ENCODE data around the gene SCN1A.
"Not testable (repeated sequence)": the region's sequence is repeated elsewhere in the genome, so short reads cannot be mapped to it uniquely, and the experiment has no call there.

Gene SCN1A

DNA sequence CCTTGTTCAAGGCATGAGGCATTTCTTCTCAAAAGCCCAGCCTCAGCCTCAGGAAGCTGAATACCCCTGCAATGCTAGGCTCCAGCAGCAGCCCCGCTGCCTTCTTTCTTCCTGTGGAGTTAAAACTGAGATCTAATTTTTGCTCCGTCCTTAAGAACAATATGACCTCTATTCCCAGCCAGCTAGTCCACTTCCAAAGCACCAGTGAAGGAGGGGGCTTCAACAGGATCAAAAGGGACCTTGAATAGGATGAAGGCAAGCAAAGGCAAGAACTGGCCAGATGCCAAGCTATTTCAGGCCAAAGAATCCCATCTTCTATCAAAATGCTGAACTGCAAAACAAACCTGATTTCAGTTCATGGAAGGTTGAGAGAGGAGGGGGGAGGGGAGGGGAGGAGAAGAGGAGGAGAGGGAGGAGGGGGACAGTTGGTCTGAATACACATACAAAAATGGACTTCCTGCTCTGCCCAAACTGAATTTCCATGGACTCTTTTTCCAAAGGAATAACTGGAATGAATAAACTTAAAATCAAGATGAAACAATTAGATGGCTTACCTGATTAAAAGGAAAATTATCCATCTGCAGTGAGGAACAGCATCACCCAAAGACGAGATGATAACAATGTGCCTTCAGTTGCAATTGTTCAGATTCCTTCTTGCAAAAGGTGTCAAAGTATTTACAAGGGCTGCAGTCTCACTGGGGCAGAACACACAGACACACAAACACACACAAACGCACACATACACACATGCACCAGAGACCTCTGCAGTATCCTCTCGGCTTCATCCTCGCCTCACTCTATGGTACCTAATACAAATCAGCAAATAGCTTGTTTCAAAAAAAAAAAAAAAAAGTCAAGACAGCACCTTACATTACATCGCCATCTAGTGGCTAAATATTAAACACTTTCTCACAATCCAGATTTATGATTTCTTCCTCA, at the start of gene SCN1A:
Gene SCN1A, minus strand, starts transcription at position 804 of the 939 bp plus-strand sequence. CDS start 54,399 bp downstream, outside the sequence.
- peak; percentile 36 for DNase-seq

DNA sequence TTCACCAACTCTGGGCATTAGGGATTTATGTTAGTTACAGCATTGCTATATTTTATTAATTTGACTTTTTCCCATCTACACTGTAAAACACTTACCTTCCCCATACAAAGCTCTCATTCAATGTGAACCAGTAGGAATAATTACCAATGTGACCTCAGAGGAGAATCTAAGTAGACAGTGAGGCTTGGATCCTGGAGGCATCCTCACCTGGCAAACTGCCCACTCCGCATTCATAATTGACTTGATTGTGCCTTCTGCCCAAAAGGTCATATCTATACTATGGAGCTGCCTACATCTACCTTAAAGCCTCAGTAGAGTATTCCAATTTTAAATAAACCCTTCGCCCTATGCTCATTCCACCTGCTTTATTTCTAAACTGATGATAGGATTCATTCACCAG, 45.4 kb upstream of the SCN1A start:
- no peak for DNase-seq

DNA sequence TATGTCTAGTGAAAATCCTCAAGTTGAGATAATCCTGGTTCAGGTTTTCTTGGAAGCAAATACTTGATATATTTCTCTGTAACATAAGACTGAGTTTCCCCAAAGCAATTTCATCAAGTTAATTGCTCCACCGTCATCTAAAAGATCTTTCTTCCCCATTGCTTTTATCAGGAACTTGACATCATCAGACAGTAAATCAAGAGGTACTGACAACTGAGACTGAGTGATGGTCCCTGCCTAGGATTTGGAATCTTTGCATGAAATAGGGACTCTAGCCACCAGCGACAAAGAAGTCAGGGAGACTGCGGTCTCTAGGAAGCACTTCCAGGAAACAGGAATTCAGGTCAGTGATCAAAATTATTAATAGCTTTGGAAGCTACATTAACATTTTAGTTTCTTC, 43.4 kb upstream of the SCN1A start:
- DNase-seq = no peak

DNA sequence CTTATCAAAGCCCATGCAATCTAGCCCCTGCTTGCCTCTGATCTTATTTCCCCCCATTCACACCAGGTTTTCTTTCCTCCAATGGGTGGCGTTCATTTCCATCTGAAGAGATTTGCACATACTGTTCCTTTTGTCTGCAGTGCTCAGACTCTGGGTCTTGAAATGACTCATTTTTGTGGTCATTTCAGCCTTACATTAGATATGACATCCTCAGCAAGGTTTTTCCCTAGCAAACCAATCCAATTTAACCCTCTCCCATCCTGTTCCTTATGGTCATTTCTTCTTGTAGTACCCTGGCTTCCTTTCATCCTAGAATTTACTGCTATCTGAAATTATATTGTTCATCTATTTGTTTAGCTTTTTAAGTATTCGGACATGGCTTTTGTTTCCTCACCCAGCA, 42.5 kb upstream of the SCN1A start:
- DNase-seq = no peak

DNA sequence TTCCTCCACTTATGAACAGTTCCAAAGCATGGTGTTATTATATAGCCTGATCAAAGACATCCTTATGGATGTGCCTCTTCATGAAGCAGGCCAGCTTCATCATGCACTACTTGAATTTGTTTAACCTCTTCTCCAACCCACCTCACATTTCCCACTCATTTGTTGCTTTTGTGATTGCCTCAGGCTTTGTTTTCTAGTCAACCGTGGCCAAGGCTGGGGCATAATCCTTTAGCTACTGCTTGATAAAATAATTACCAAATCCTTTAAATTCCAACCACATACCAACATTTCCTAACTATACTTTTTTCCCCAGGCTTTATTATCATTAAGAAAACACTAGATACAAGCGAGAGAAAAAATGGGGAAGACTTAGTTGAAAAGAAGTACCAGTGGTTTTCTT, 39.6 kb upstream of the SCN1A start:
- DNase-seq = no peak

DNA sequence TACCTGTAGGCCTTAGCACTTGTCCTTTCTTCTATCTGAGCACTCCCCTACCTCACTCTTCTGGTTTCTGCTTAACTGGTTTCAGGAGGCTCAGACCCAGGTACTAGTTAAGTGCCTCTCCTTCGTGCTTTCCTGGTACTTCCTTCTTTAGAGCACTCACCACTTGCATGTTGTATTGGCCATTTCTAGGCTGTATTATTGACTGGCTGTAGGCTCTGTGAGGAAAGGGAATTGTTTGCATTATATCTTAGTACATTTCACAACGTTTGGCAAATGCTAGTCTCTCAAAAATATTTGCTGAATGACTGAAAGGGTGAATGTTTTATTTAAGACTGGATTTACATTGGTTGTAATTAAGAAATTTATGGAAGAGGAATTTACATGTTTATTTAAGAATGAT, 36.0 kb upstream of the SCN1A start:
- DNase-seq = no peak

DNA sequence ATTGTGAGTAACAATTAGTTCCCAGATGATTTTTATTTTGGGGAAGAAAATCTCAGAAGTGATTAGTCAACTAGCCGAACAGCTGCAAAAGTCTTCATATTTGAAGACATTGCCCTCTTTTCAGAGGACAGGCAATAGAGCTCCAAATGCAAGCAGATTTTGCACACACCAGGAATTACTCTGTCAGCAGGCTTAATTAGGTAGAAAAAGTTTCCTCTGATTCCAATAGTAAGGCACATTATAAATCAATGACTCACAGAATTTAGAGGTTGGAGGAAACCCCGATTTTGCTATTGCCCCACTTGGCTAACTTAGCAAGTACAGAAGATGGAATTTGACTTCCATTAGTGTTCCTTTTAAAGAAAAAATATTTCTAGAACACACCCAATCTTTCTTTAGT, 30.7 kb upstream of the SCN1A start:
- DNase-seq = no peak

DNA sequence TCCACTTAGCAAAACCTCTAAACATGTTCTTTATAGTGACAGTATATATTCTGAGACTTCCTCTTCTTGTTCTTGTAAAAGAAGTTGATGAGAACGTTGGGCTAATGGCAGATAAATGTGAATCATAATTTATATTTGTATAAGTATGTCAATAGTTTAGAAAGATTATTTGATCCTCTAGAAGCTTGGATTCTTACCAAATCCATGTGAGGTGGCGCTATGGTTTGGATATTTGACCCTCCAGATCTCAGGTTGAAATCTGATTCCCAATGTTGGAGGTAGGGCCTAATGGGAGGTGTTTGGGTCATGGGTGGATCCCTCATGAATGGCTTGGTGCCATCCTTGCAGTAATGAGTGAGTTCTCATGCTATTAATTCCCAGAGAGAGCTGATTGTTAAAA, 29.8 kb upstream of the SCN1A start:
- DNase-seq = no peak

DNA sequence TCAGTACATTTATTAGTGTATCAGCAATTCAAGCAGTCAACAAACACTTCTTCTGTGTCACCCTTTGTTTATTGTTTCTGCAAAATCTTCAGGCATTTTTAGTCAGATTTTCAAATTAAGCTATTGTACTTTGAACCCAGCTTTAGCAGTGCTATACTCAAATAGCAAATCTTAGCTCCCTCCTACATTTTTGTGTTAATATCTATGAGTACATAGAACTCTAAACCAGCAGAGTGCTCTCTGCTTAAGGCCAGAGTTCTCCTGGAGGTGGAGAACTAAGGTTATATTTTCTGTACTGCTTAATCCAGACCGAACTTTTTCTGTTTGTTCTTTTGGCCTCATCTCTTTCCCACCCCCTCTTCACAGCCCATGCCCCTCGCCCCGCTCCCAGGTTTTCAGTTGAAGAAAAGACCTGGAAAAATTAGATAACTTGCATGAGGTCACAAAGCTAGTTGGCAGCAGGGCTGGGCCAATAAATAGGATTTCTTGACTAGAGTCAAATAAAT, 29.2 kb upstream of the SCN1A start:
- no peak for DNase-seq

DNA sequence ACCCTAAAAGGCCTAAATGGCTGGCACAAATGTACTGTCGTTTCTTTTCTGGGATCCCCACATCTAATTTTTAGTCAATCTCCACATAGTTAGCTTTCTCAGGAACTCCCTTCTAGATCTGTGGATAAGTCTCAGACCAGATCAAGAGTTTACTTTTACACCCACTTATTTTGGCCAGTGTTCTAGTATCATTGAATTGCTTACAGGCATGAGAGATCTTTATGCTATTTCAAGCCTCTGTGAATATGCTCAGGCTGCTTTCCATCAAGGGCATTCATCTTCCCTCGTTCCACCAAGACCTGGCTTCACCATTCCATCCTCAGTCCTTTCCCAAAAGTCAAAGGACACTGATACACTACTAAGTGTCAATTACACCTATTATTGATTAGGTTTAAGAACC, 27.8 kb upstream of the SCN1A start:
- no peak for DNase-seq

DNA sequence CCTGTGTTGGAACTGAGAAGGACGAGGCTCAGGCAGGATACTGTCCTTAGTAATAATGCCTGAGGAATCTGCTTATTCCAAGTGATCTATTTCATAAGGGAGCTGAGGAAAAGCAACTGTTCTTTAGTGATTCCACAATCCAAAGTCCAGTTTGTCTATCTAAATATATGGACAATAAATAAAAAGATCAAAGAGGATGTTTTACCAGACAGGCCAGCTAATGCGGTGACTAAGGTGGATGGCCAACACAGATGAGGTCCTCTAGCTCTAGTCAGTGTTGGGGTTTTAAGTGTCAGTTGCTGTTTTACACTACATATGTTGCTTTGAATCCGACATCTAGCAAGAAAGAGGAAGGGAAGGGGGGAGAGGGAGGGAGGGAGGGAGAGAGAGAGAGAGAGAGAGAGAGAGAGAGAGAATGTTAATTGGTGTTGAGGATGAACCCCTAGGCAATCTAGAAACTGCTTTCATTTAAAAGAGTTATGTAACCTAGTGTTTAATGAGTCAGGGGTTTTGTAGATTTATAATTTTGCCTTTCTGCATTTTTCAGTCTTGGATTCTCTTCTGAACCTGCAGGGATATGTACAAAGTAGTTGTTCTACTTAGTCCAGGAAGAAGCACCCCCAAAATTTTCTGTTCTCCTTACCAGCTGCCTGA, 27.0 kb upstream of the SCN1A start:
- no peak for DNase-seq

DNA sequence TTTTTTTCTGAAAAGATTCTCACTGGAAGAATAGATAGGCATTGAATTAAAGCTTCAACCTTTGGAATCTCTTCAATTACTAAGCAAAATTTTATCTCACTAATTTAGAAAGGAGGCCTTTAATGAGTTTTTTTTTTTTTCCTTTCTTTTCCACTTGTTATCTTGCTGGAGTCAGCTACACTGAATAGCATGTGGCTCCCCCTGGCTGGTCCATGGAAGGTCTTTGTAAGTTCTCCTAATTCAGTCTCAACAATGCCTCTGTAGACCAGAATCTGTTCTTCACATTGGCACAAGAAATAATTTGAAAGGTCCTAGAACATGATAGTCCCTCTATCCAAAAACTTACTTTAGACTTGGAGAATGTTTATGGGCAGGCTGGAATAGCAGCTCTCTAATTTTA, 24.2 kb upstream of the SCN1A start:
- no peak for DNase-seq

DNA sequence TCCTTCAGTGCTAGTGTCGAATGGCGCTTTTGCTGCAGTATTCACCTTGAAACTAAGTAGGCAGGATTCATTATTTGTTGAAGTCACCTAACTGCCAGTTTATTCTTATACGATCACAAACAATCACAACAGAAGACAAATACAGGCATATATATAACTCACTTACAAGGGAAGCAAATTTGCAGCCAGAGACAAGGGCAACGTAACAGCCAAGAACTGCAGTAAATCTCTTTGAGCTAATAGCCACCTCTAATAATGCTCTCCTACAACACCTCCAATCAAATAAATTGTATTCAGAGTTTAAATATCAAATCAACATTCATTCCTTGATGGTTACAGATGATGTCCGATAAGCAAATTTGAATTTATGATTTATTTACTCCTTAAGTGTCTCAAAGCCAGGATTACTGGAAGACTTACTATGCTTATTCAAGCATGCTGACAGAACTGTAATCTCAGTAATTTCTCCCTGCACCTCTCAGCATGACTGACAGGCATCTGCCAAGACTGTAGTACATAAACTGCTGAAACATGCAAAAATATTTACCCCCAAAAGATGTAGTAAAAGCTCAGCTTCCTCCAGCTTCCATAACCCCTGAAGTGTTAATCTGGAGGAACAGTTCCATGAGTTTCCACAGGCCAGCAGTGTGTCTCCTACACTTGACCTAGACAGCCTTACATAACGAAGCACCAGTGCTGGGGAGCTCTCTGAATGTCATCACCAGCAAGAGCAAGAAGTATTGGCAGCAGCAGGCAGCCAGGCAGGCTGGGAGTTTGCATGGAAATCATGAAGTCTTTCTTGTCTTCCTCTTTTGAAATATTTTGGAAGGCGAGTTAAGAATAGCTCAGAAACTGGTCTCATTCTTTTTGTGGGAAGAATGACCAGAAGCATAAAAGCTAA, 20.9 kb upstream of the SCN1A start:
- no peak for DNase-seq

DNA sequence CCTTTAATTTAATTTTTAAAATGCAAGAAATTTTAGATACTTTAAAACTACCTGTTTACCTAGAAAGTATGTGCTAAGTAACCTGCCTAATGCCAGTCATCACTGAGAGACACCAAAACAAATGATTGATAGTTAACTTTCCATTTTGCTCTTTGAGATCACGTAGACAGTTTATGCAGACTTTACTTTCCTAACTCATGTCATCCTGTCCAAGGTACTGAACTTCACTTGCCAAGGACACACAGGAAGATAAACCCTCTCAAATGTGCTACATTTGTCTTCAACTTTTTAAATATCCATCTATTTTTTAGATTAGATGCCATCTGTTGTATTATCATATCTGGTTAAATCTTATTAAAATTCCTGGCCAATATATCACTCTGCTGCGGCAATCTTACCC, 20.1 kb upstream of the SCN1A start:
- no peak for DNase-seq

DNA sequence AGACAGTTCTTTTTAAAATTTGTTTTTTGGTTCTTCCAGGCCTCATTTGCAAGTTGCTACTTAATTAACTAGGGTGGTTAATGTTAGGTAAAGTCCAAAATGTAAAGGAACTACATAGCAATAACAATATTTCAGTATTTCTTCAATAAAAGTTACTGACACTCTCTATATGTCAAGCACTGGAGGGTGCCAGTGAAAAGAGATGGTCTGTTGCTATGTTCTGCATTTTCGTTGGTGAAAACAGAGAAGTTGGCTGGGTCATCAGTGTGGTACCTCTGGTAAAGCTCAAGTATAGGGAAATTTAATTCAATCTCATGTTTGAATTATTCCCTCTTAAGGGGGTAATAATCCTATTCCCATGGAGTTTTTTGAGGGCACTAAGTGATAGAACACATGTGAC, 16.3 kb upstream of the SCN1A start:
- no peak for DNase-seq

DNA sequence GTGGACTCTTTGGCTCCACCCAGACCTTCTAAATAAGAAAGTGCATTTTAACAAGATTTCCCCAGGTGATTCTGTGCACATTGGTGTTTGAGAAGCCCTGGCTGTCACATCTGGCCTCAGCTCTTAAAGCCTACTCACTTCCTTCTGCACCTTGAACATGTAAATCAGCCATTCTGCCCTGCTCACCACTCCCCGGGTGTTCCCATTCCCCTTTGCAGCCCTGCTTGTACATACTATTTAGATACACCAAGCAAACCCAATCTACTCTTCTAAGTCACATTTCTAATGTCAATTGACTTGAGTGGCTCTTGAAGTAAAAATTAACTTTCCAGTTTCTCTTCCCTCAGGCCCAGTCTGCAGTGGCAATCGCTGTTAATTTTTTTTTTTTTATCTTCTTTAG, 13.1 kb upstream of the SCN1A start:
- DNase-seq = peak; percentile 47

DNA sequence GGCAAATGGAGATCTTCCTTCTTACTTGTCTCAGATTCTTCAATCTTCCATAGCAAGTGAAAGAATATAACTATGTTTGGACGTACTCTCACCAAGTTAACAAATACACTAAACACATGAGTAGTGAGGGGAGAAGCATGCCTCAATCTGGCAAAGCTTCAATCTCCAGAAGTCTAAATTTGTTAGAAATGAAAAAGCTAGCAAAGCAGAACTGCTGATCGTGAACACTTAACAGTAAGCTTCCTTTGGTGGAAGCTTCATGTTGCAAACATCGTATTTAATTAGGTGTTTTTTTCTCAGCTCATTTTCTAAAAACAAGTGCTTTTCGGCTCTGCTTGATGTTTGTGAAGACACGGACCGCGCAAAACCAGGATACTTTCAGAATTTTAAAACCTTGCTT, 12.7 kb upstream of the SCN1A start:
- peak; percentile 22 for DNase-seq

DNA sequence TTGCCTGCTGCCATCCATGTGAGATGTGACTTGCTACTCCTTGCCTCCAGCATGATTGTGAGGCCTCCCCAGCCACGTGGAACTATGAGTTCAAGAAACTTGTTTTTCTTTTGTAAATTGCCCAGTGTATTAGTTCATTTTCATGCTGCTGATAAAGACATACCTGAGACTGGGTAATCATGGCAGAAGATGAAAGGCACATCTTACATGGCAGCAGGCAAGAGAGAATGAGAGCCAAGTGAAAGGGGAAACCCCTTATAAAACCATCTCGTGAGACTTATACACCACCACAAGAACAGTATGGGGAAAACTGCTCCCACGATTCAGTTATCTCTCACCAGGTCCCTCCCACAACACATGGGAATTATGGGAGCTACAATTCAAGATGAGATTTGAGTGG, 11.7 kb upstream of the SCN1A start:
- DNase-seq = not testable (repeated sequence)

DNA sequence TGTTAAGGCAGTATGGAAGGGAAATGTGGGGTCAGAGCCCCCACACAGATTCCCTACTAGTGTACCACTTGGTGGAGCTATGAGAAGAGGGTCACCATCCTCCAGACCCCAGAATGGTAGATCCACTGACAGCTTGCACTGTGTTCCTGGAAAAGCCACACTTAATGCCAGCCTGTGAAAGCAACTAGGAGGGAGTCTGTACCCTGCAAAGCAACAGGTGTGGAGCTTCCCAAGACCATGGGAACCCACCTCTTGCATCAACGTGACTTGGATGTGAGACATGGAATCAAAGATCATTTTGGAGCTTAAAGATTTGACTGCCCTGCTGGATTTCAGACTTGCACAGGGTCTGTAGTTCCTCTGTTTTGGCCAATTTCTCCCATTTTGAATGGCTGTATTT, 10.8 kb upstream of the SCN1A start:
- no peak for DNase-seq

DNA sequence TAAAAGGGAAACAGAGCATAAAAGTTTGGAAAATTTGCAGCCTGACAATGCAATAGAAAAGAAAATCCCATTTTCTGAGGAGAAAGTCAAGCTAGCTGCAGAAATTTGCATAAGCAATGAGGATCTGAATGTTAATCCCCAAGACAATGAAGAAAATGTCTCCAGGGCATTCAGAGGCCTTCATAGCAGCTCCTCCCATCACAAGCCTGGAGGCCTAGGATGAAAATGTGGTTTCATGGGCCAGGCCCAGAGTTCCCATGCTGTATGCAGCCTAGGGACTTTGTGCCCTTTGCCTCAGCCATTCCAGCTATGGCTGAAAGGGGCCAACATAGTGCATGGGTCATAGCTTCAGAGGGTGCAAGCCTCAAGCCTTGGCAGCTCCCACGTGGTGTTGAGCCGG, 10.3 kb upstream of the SCN1A start:
- no peak for DNase-seq

DNA sequence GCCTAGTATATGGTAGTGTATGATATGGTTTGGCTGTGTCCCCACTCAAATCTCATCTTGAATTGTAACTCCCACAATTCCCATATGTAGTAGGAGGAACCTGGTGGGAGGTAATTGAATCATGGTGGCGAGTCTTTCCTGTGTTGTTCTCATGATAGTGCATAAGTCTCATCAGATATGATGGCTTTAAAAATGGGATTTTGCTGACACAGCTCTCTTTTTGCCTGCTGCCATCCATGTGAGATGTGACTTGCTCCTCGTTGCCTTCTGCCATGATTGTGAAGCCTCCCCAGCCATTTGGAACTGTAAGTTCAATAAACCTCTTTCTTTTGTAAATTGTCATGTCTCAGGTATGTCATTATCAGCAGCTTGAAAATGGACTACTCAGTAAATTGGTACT, 9.5 kb upstream of the SCN1A start:
- no peak for DNase-seq

DNA sequence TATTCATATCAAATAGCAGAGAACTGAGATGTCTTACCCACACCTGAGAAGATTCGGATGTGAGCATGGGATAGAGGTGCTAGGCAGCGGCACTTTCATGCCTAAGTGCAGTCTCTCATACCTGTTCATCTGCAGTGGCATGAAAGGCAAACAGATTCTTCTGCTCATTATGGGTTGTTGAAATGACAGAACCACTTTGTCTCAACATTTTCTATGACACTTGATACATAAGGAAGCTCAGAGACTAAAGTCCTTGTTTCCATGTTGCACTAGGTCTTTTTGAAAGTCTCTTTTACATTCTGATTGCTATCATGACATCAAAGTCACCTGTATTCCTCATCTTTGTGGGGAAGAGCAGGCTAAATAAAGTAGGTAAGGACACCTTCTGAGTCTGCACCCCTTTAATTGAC, 8.0 kb upstream of the SCN1A start:
- no peak for DNase-seq

DNA sequence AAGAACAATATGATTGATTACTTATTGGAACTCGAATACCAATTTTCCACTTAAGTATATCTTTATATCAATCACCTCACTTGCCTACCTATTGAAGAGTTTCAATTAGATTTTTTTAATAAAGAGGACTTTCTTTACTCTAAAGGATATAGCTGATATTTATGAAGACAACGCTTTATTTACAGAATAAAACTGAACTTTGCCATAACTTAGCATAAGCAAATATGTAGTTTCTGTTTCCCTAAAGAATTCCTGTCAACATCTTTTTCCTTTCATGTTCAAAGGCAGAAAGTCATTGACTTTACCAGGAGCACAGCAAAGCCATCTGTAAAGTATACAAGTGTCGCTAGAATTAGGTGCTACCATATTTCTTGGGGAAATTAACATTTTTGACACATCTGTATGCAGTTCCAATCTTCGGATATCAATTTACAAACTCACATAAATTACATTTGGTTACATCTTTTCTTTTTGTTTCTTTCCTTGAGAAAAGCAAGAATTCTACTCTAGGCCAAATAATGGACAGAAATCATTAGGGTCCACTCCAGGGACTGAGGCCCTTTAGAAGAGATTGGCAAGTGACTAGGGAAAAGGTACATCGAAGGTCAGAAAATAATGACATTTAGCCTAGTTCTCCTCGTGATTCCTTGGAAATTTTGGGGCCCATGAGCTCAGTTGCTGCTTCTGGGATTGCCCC, 7.5 kb upstream of the SCN1A start:
- DNase-seq = no peak
